Heart right ventricle (tissue), 16 donors: ENCODE data around the gene ADRA1B. TPM values are rescaled to one million over a fixed set of nuclear protein-coding genes. Genes with fewer than 3 reads are reported as not detected.
A peak's percentile ranks its signal among the peaks of the same experiment; 100 is the strongest.

Source experiments
- ATAC-seq, 8 donors: fragments of 200-7000 bp; cut with Tn5 transposase; one replicate each; pipeline ENCODE4 v1.9.1; 2020; ENCODE audit warnings: mild to moderate bottlenecking in 8 of 8, moderate library complexity in 8 of 8, moderate number of reproducible peaks in 1 of 8
- DNase-seq, 2 donors: peaks; one replicate each; pipeline ENCODE4 v3.0.0-alpha.2; 2020
- H3K27ac ChIP-seq, 10 donors: fragments of 200-600 bp; sonication (generic) in 2 of 10; one replicate each; pipeline versions ENCODE4 v1.5.0 to v1.8.0; 2020 to 2022; ENCODE audit warnings: mild to moderate bottlenecking in 3 of 10
- H3K27me3 ChIP-seq, 7 donors: fragments of 200-600 bp; one replicate each; pipeline ENCODE4 v1.8.0; 2021 to 2022; ENCODE audit warnings: mild to moderate bottlenecking in 2 of 7
- H3K36me3 ChIP-seq, 9 donors: fragments of 200-600 bp; sonication (generic) in 1 of 9; one replicate each; pipeline versions ENCODE4 v1.5.0 to v1.8.0; 2020 to 2022; ENCODE audit warnings: mild to moderate bottlenecking in 2 of 9
- H3K4me1 ChIP-seq, 9 donors: fragments of 200-600 bp; sonication (generic) in 1 of 9; one replicate each; pipeline versions ENCODE4 v1.5.0 to v1.8.0; 2020 to 2022; ENCODE audit warnings: mild to moderate bottlenecking in 4 of 9
- H3K4me3 ChIP-seq, 10 donors: fragments of 200-600 bp; sonication (generic) in 2 of 10; one replicate each; pipeline versions ENCODE4 v1.5.0 to v1.8.0; 2020 to 2022; ENCODE audit warnings: mild to moderate bottlenecking in 7 of 10, moderate library complexity in 2 of 10
- H3K9me3 ChIP-seq, 11 donors: fragments of 200-600 bp in 10 of 11; sonication (generic) in 2 of 11; one replicate each; pipeline versions ENCODE4 v1.5.0 to v1.8.0; 2013 to 2022; ENCODE audit warnings: mild to moderate bottlenecking in 2 of 11, control low read depth in 1 of 11, moderate library complexity in 1 of 11
- WGBS, 2 donors: extraction: QIAGEN DNeasy Blood & Tissue Kit; methylation state at CpG; one replicate each; pipeline ENCODE4 v1.1.7; 2013; ENCODE audit warnings: inconsistent platforms in 1 of 2; 5-methylcytosine and 5-hydroxymethylcytosine counted together
- intact Hi-C, 10 donors: fragments of 100-400 bp; cut with DNase I; formaldehyde crosslinking; loops; one replicate each; pipeline versions ENCODE4 v1.11.1 to v1.14.2; 2022
- polyA plus RNA-seq, 2 donors: library from polyadenylated mRNA; stranded (reverse); fragments of 200-250 nt; gene quantifications; one replicate each; pipeline ENCODE4 v1.2.3, GENCODE V29; 2013
- total RNA-seq, 10 donors: library from RNA; stranded (reverse); fragmentation: NEBNext Ultra II Directional in 3 of 10; extraction: Animal tissue kit (Norgen Biotek cat#: 25700) in 3 of 10; gene quantifications; one replicate each; pipeline versions ENCODE4 v1.2.1 to v1.2.4, GENCODE V29; 2021 to 2023
- TF ChIP-seq, protein P1 (sequence below), 9 donors: fragments of 200-600 bp; sonication (generic) in 2 of 9; IDR thresholded peaks; one replicate each; pipeline versions ENCODE4 v1.5.0 to v1.8.0; 2021 to 2022; ENCODE audit warnings: antibody characterized with exemption in 9 of 9, mild to moderate bottlenecking in 5 of 9, moderate library complexity in 1 of 9
- donor health status: Arrhythmogenic right ventricular cardiomyopathy.
- donor health status: ischemic (EF 13 %, LVEDD 7.1; RV severe dilation, severe dysfunction).
- donor health status: healthy with polysubstance abuse.
- donor health status: DM: no; HTN: yes; CAD: no.
- donor health status: DM: no; HTN: no; CAD: no.
- donor health status: ischemic (EF 25% LVEDD 6.9; RV normal size, moderate dysfunction).
- donor health status: ischemic (EF 25% LVEDD 5.7; RV mildly dilated, moderate dysfunction).
- donor health status: healthy.
- donor health status: DM: yes; HTN: yes; CAD: no.
- donor health status: Ischemic cardiomyopathy.
- donor health status: ischemic (EF 35%, LVEDD 5.7; RV mildly dilated, moderate dysfunction).
- donor health status: nonischemic (EF 11% LVEDD 7.7; RV severe dilation, severe dysfunction).
- donor health status: DM: yes; HTN: yes; CAD: no.
- donor health status: PGD.
- donor health status: ischemic (EF 29% LVEDD 5.4; RV normal size, mild dysfunction).
- donor health status: nonischemic (EF 23%, LVEDD 6.1; RV moderate dilation, normal function).

Gene ADRA1B
- total and polyA plus RNA-seq, 12 donors, result 0.44 to 4.1 (median 1.8) TPM

- ATAC-seq (peak in 4 of 8 donors; percentile 33 to 76 (median 54)), DNase-seq (no peak)
- no peaks in the 10 kb centered on the region for H3K9me3 ChIP-seq
- peak overlapping the region in 1 of 10 donors; percentile 12 for H3K27ac ChIP-seq
- intact Hi-C loops, result no loop called here
- H3K36me3 ChIP-seq, result no peaks in the 10 kb centered on the region
- 63 to 64% methylated on average over 6 of the region's 6 CpGs for WGBS, 2 donors
- H3K4me1 ChIP-seq, result peaks cover 0 to 10% (median 0%) of the 10 kb centered on the region in 9 donors
- no peaks in the 10 kb centered on the region for H3K27me3 ChIP-seq
- TF ChIP-seq, protein P1, sequence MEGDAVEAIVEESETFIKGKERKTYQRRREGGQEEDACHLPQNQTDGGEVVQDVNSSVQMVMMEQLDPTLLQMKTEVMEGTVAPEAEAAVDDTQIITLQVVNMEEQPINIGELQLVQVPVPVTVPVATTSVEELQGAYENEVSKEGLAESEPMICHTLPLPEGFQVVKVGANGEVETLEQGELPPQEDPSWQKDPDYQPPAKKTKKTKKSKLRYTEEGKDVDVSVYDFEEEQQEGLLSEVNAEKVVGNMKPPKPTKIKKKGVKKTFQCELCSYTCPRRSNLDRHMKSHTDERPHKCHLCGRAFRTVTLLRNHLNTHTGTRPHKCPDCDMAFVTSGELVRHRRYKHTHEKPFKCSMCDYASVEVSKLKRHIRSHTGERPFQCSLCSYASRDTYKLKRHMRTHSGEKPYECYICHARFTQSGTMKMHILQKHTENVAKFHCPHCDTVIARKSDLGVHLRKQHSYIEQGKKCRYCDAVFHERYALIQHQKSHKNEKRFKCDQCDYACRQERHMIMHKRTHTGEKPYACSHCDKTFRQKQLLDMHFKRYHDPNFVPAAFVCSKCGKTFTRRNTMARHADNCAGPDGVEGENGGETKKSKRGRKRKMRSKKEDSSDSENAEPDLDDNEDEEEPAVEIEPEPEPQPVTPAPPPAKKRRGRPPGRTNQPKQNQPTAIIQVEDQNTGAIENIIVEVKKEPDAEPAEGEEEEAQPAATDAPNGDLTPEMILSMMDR (IDR thresholded peaks at IDR 0.05), result no peak
- H3K4me3 ChIP-seq, result no peak overlapping the region
These were observed 20.5 kb downstream of the ADRA1B start for GRCh38 chr5:159936686-159937329.

DNA sequence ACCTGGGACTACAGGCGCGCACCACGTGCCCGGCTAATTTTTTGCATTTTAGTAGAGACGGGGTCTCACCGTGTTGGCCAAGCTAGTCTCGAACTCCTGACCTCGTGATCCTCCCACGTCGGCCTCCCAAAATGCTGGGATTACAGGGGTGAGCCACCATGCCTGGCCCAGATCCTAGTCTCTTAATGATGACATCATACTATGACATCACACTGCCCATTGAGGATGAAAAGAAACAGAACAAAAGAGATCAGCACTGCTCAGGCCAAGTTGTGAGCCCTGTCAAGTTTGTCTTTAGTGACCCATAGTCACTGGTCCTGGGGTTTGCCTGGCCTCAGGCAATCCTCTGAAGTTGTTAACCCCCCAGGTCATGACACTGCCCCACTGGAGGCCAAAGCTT is 21.3 kb downstream of the ADRA1B start:
- 96 to 98% methylated on average over 10 of the region's 10 CpGs for WGBS, 2 donors
- Histone ChIP-seq H3K9me3 (no peaks in the 10 kb centered on the region), H3K27me3 (peaks cover 0 to 4% (median 0%) of the 10 kb centered on the region in 7 donors), H3K4me3 (no peak overlapping the region), H3K27ac (no peak overlapping the region), H3K4me1 (peaks cover 0 to 10% (median 0%) of the 10 kb centered on the region in 9 donors), H3K36me3 (no peaks in the 10 kb centered on the region)
- ATAC-seq (no peak), DNase-seq (no peak)
- intact Hi-C loops, result no loop called here
- TF ChIP-seq, protein P1 (IDR thresholded peaks at IDR 0.05), result no peak

GRCh38 chr5:159943326-159943725 is 27.0 kb downstream of the ADRA1B start:
- Histone ChIP-seq H3K4me1 (peaks cover 0 to 6% (median 0%) of the 10 kb centered on the region in 9 donors), H3K27me3 (peaks cover 0 to 4% (median 0%) of the 10 kb centered on the region in 7 donors), H3K4me3 (no peak overlapping the region), H3K36me3 (no peaks in the 10 kb centered on the region), H3K27ac (no peak overlapping the region), H3K9me3 (no peaks in the 10 kb centered on the region)
- TF ChIP-seq, protein P1 (IDR thresholded peaks at IDR 0.05), result no peak
- no peak for DNase-seq
- intact Hi-C loops, result no loop called here
- no peak for ATAC-seq
- 68 to 74% methylated on average over 5 of the region's 5 CpGs for WGBS, 2 donors

DNA sequence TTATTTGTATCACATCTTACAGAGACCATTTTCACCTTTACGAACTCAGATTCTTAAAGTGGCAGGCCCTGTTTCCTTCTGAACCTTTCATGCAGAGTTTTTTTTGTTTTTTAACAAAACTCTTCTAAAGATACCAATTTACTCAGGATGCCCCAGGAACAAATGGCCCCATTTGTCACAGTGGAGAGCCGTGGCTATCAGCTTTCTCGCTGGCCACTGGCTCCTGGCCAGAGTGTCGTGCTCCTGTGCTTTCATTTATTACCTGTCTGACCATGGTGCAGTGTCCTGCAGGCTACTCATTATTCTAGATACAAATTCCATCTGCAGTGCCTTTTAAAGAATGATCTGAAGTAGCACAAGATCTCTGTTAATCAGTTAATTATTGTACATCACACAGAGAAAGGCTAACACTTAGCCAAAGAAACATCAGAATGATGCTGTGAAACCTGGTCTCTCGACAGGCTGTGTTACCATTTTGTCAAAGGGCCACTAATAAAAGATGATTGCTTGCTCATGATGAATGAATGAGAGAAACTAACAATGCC is 27.8 kb downstream of the ADRA1B start:
- Histone ChIP-seq H3K9me3 (no peaks in the 10 kb centered on the region), H3K27me3 (peaks cover 0 to 4% (median 0%) of the 10 kb centered on the region in 7 donors), H3K4me1 (peaks cover 0 to 6% (median 0%) of the 10 kb centered on the region in 9 donors), H3K27ac (no peak overlapping the region), H3K36me3 (no peaks in the 10 kb centered on the region), H3K4me3 (no peak overlapping the region)
- DNase-seq (no peak), ATAC-seq (no peak)
- TF ChIP-seq, protein P1 (IDR thresholded peaks at IDR 0.05), result no peak
- intact Hi-C loops, result no loop called here
- 58 to 69% methylated on average over 5 of the region's 5 CpGs for WGBS, 2 donors
